ENCODE data around the gene TNIP1.

Gene TNIP1

GRCh38 chr5:151003503-151003860, 77.4 kb downstream of the TNIP1 start:
- no peak for TF ChIP-seq POLR2A (IDR thresholded peaks at IDR 0.05; ENCODE audit: low read depth, low read length)
- FAIRE-seq (no peak), DNase-seq (ENCODE audit: insufficient read length, low spot score) (no peak)

GRCh38 chr5:151002681-151003502, 77.9 kb downstream of the TNIP1 start:
- FAIRE-seq (no peak), DNase-seq (ENCODE audit: insufficient read length, low spot score) (no peak)
- TF ChIP-seq POLR2A (IDR thresholded peaks at IDR 0.05; ENCODE audit: low read depth, low read length): no peak

GRCh38 chr5:151002250-151002649, 78.6 kb downstream of the TNIP1 start:
- no peak for FAIRE-seq
- no peak for DNase-seq (ENCODE audit: insufficient read length, low spot score)
- no peak for TF ChIP-seq POLR2A (IDR thresholded peaks at IDR 0.05; ENCODE audit: low read depth, low read length)

GRCh38 chr5:151001436-151001835, 79.4 kb downstream of the TNIP1 start:
- DNase-seq (ENCODE audit: insufficient read length, low spot score) (no peak), FAIRE-seq (no peak)

GRCh38 chr5:150999704-151000442, 81.0 kb downstream of the TNIP1 start:
- FAIRE-seq (no peak), DNase-seq (ENCODE audit: insufficient read length, low spot score) (no peak)
- no peak for TF ChIP-seq POLR2A (IDR thresholded peaks at IDR 0.05; ENCODE audit: low read depth, low read length)

More at GRCh38 chr5:151001436-151001835, 79.4 kb downstream of the TNIP1 start:
- TF ChIP-seq POLR2A (IDR thresholded peaks at IDR 0.05; ENCODE audit: low read depth, low read length): no peak

- no peak for DNase-seq (ENCODE audit: insufficient read length, low spot score)
- no peak for TF ChIP-seq POLR2A (IDR thresholded peaks at IDR 0.05; ENCODE audit: low read depth, low read length)
- FAIRE-seq: no peak
These were observed 86.9 kb downstream of the TNIP1 start for GRCh38 chr5:150993826-150994412.

- DNase-seq (ENCODE audit: insufficient read length, low spot score) (no peak), FAIRE-seq (no peak)
- no peak for TF ChIP-seq POLR2A (IDR thresholded peaks at IDR 0.05; ENCODE audit: low read depth, low read length)
These were observed 87.4 kb downstream of the TNIP1 start for GRCh38 chr5:150993422-150993821.

- no peak for TF ChIP-seq POLR2A (IDR thresholded peaks at IDR 0.05; ENCODE audit: low read depth, low read length)
- no peak for DNase-seq (ENCODE audit: insufficient read length, low spot score)
- FAIRE-seq: no peak
These were observed 88.1 kb downstream of the TNIP1 start for GRCh38 chr5:150992705-150993104.

GRCh38 chr5:150989695-150990094, 91.1 kb downstream of the TNIP1 start:
- TF ChIP-seq POLR2A (IDR thresholded peaks at IDR 0.05; ENCODE audit: low read depth, low read length): no peak
- DNase-seq (ENCODE audit: insufficient read length, low spot score) (no peak), FAIRE-seq (no peak)

- FAIRE-seq (no peak), DNase-seq (ENCODE audit: insufficient read length, low spot score) (no peak)
- no peak for TF ChIP-seq POLR2A (IDR thresholded peaks at IDR 0.05; ENCODE audit: low read depth, low read length)
These were observed 93.1 kb downstream of the TNIP1 start for GRCh38 chr5:150987746-150988145.

Data from H54 (cell line).